Measurements from ENCODE around the gene CHRND.
"Not testable (repeated sequence)": the region's sequence is repeated elsewhere in the genome, so short reads cannot be mapped to it uniquely, and the experiment has no call there.

CHRND gene

DNA sequence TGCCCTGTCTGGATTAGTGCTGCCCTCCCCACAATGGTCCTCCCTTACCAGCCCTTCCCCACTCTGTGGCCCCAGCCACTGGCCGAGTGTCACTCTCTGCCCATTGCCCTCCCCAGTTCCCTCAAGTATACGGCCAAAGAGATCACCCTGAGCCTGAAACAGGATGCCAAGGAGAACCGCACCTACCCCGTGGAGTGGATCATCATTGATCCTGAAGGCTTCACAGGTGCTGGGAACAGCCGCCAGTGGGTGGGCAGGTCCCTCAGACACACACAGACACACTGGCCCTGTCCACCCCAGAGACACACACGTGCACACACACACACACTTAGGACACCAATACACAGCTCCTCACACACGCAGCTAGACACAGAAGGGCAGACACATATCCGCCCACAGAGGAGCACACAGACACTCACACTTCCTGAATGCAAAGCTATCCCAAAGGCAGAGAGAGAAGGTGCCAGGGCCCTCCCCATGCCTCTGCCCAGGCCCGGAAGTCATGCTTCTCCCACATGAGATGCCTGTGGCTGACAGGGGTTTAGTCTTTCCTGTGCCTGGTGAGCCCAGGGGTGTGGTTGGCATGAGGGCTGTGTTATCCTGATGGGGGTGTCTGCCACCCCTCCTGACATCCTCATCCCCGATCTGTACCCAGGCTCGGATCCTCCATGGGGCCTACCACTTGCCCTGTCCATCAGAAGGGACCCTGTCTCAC is 2.9 kb downstream of the CHRND start:
- no peak for DNase-seq

DNA sequence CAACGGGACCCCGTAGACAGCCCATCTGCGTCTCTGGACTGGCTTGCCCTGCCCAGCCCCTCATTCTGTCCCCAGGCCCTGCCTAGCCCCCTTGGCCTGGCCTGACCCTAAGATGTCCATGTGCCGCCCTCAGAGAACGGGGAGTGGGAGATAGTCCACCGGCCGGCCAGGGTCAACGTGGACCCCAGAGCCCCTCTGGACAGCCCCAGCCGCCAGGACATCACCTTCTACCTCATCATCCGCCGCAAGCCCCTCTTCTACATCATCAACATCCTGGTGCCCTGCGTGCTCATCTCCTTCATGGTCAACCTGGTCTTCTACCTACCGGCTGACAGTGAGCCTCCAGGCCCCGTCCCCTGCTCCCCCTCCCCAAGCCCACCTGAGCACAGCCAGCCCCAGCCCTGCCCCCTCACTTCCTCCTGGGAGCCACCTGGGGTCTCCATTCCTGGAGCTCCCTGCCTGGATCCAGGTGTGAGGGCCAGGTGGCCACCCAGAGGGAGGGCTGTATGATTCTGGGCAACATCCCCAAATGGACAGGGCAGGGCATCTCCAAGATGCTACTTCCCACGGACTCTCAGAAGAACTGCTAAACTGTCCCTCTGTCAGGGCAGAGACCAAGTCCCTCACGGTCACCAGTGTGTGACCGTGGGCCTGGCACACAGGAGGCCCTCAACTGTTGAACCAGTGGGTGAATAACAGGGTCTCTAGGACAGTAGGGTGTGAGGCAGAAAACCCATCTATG is 4.0 kb downstream of the CHRND start:
- no peak for DNase-seq

- no peak for DNase-seq
Measured at GRCh38 chr2:232530626-232531260, 4.8 kb downstream of the CHRND start.

- DNase-seq = no peak
Measured at GRCh38 chr2:232532419-232532818, 6.5 kb downstream of the CHRND start.

DNA sequence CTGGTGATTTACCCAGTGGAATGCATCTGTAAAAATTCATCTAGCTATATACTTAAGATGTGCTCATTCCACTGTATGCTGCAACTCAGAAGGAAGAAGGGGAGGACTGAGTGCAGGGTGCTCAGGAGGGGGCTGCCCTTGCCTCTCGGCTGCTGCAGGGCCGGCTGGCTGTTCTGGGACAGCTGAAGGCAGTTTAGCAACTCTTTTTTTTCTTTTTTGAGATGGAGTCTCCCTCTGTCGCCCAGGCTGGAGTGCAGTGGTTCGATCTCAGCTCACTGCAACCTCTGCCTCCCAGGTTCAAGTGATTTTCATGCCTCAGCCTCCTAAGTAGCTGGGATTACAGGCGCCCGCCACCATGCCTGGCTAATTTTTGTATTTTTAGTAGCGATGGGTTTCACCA is 6.9 kb downstream of the CHRND start:
- DNase-seq = not testable (repeated sequence)

DNA sequence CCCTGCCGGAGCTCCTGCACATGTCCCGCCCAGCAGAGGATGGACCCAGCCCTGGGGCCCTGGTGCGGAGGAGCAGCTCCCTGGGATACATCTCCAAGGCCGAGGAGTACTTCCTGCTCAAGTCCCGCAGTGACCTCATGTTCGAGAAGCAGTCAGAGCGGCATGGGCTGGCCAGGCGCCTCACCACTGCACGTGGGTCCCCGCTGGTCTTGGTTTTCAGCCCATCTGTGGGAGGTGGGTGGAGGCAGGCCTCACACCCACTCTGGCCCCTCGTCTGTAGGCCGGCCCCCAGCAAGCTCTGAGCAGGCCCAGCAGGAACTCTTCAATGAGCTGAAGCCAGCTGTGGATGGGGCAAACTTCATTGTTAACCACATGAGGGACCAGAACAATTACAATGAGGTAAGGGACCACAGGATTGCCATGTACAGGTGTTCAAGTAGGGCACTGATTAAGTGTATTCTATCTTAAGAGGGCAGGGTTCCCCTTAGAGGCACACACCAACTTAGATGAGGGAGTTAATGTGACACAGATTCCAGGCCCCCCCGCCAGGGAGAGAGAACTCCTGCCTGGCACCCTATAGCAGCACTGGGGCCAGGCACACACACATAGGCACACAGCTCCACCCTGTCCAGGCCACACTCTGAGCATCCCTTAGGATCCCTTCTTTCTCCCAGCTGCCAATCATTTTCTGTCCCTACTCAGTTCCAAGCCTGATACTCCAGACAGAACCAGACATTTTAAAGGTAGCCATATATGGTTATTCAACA is 8.2 kb downstream of the CHRND start:
- DNase-seq = peak; percentile 57

DNA sequence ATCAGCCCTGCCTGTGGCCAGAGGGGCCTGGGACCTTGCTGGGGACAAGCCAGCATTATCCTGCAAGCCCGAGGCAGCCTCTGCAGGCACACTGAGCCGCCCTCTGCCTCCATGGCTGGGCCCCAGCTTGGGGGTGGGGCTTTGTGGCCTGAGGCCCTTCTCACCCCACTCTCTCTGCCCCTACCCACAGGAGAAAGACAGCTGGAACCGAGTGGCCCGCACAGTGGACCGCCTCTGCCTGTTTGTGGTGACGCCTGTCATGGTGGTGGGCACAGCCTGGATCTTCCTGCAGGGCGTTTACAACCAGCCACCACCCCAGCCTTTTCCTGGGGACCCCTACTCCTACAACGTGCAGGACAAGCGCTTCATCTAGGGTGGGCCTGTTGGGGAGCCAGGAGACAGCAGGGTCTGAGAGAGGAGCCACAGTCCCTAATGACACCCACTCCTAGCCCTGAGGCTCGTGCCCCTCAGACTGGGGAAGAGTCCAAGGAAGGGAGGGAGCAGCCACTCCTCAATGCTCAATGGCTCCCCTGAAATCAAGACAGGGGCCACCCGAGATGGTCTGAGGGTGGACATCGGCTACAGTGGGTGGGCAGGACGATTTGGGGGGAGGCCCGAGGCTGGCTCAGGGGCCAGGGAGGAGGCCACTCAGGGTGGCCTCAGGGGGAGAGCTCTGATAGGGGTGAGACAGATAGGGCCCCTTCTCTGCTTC is 9.1 kb downstream of the CHRND start:
- no peak for DNase-seq

GRCh38 chr2:232535761-232536530 is 10.0 kb downstream of the CHRND start:
- DNase-seq = no peak

DNA sequence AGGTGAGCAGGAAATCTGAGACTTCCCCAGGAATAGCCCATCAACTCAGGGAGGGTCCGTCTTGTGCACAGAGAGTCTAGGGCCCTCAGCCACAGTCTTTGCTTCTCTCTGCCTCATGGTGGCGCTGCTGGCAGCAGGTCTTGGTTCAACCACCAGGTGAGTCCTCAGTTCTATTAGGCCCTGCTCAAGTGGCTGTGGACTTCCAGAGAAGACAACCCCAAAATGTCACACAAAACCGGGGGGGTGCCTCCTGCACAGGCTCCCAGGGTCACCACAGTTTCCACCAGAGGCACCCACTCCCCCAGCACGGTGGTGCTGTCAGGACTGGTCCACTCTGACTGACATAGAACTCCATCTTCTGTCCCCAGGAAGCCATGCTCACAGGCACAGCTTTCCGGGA is 11.1 kb downstream of the CHRND start:
- DNase-seq = peak; percentile 63

DNA sequence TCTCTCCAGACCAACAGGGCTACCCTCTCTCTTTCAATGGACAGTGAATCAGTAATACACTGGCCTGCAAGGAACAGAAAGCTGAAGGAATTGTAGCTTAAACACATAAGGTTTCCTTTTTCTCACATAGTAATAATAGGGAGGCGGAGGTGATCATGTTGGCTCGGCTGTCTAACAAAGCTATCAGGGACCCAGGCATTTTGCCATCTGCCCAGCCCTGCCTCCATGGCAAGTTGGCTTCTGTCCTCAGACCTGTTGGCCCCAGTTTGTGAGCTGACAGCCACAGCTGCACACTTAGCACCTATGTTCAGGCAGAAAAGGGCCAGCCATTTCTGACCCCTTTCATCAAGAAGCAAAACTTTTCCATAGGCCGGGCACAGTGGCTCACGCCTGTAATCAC is 11.5 kb downstream of the CHRND start:
- no peak for DNase-seq

DNA sequence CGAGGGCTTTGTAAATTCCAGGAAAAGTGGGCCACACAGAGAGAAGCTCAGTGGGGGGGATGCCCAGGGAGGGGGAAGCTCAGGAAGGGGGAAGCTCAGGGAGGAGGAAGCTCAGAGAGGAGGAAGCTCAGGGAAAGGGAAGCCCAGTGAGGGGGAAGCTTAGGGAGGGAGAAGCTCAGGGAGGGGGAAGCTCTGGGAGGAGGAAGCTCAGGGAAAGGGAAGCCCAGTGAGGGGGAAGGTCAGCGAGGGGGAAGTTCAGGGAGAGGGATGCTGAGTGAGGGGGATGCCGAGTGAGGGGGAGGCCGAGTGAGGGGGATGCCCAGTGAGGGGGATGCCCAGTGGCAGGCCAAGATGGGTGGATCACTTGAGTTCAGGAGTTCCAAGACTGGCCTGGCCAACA is 12.7 kb downstream of the CHRND start:
- DNase-seq = no peak

- DNase-seq = peak; percentile 83
Measured at GRCh38 chr2:232539298-232540231, 13.6 kb downstream of the CHRND start, which contains the start of gene CHRNG. TSS of gene CHRNG (plus strand) at chr2:232539692. CDS start at chr2:232539748, 56 bp downstream.

- no peak for DNase-seq
Measured at GRCh38 chr2:232540441-232541041, 14.6 kb downstream of the CHRND start.

- peak; percentile 52 for DNase-seq
Measured at GRCh38 chr2:232541195-232541960, 15.4 kb downstream of the CHRND start.

- DNase-seq = no peak
Measured at GRCh38 chr2:232541961-232542714, 16.2 kb downstream of the CHRND start.

GRCh38 chr2:232542715-232543467 is 16.9 kb downstream of the CHRND start:
- DNase-seq = no peak

- DNase-seq = no peak
Measured at GRCh38 chr2:232543491-232543890, 17.5 kb downstream of the CHRND start.

Data from islet precursor cell (in vitro differentiated cells).